ENCODE data around the gene P4HA2. TPM values are rescaled to one million over a fixed set of nuclear protein-coding genes. Genes with fewer than 3 reads are reported as not detected.

P4HA2 gene
- polyA plus RNA-seq, 1 donor (not counting 4 experiments of a cell fraction or from before 2014, with no cell fraction given): 93.6 TPM

DNA sequence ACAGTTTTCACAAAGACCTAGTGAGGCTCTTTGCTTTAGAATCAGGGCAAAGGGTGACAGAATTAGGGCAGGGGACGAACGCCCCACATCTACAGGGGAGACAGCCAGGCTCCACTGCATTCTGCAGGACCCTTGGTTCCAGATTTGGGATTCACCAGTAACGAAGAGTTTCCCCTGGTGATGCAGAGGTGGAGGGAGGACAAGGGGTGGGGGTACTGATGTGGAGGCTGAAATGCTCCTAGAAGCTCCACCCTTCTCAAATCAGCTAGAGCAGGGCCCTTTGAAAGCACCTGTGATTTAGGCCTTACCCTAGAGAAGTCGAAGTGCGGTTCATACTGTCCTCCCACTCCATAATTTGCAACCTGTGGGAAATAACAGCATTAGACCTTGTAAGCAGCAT lies 29.1 kb downstream of the P4HA2 start:
- Histone ChIP-seq H3K4me3 (ENCODE audit: control insufficient read depth in 2 of 3, extremely low read depth in 1 of 3, insufficient read depth in 2 of 3, low read depth in 1 of 3, low read length in 3 of 3) (no peak overlapping the region), H3K9me1 (ENCODE audit: control insufficient read depth, extremely low read depth, insufficient read depth, low read length) (no peaks in the 10 kb centered on the region), H3K27ac (ENCODE audit: control insufficient read depth, insufficient read depth, low read length) (no peak overlapping the region), H3K4me2 (ENCODE audit: control insufficient read depth, extremely low read depth, insufficient read depth, low read depth, low read length) (no peak overlapping the region), H3K9ac (ENCODE audit: control insufficient read depth, extremely low read depth, insufficient read depth, low read length) (no peak overlapping the region), H3K36me3 (ENCODE audit: control insufficient read depth in 2 of 2, extremely low read depth in 1 of 2, insufficient read depth in 2 of 2, low read length in 2 of 2) (peaks cover 32 to 48% of the 10 kb centered on the region in 2 experiments), H4K20me1 (ENCODE audit: control insufficient read depth, extremely low read depth, insufficient read depth, low read length) (no peaks in the 10 kb centered on the region), H2AFZ (ENCODE audit: control insufficient read depth, low read length) (no peak overlapping the region), H3K9me3 (ENCODE audit: control insufficient read depth, low read depth, low read length) (no peaks in the 10 kb centered on the region), H3K4me1 (ENCODE audit: control insufficient read depth, extremely low read depth, insufficient read depth, low read length) (no peaks in the 10 kb centered on the region), H3K27me3 (ENCODE audit: control insufficient read depth, extremely low read depth, insufficient read depth, low read length) (no peaks in the 10 kb centered on the region), H3K79me2 (ENCODE audit: control insufficient read depth, insufficient read depth, low read length) (no peaks in the 10 kb centered on the region)
- DNase-seq (ENCODE audit: low read depth, low spot score) (no peak), FAIRE-seq (no peak)
- no peak for TF ChIP-seq EZH2 (IDR thresholded peaks at IDR 0.05; ENCODE audit: low read length)
- TF ChIP-seq, protein P1, sequence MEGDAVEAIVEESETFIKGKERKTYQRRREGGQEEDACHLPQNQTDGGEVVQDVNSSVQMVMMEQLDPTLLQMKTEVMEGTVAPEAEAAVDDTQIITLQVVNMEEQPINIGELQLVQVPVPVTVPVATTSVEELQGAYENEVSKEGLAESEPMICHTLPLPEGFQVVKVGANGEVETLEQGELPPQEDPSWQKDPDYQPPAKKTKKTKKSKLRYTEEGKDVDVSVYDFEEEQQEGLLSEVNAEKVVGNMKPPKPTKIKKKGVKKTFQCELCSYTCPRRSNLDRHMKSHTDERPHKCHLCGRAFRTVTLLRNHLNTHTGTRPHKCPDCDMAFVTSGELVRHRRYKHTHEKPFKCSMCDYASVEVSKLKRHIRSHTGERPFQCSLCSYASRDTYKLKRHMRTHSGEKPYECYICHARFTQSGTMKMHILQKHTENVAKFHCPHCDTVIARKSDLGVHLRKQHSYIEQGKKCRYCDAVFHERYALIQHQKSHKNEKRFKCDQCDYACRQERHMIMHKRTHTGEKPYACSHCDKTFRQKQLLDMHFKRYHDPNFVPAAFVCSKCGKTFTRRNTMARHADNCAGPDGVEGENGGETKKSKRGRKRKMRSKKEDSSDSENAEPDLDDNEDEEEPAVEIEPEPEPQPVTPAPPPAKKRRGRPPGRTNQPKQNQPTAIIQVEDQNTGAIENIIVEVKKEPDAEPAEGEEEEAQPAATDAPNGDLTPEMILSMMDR (optimal IDR thresholded peaks at IDR 0.05 in 1 of 3, IDR thresholded peaks at IDR 0.05 in 1 of 3, conservative IDR thresholded peaks at IDR 0.05 in 1 of 3; ENCODE audit: extremely low read depth in 1 of 3, insufficient read depth in 2 of 3, low read length in 3 of 3): no peak
- dilution Hi-C loops (cut with MboI; ENCODE audit: extremely low pct_ligation_motif_present, low sequenced_read_pairs): no loop called here

DNA sequence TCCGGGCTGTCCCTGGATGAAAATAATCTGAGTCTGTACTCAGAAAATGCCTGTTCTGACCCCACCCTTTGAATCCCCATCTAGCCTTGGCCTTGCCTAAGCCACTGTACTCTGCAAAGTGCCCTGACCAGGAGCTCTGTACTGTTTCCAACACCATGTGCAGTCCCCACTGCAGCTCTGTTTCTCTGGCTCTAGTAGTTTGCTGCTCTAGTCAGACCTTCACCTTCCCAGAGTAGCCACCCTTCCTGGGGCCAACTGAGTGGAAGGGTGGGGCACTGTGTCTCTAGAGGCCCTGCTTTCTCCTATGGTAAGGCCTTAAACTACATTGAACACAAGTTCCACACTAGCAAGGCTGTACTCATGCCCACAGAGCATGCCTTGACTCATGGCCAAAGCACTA lies 31.9 kb downstream of the P4HA2 start:
- no peak overlapping the region for H3K4me2 ChIP-seq (ENCODE audit: control insufficient read depth, extremely low read depth, insufficient read depth, low read depth, low read length)
- H3K9me1 ChIP-seq (ENCODE audit: control insufficient read depth, extremely low read depth, insufficient read depth, low read length): no peaks in the 10 kb centered on the region
- FAIRE-seq (no peak), DNase-seq (ENCODE audit: low read depth, low spot score) (no peak)
- H3K4me3 ChIP-seq (ENCODE audit: control insufficient read depth in 2 of 3, extremely low read depth in 1 of 3, insufficient read depth in 2 of 3, low read depth in 1 of 3, low read length in 3 of 3): no peak overlapping the region
- no peaks in the 10 kb centered on the region for H3K79me2 ChIP-seq (ENCODE audit: control insufficient read depth, insufficient read depth, low read length)
- TF ChIP-seq, protein P1 (optimal IDR thresholded peaks at IDR 0.05 in 1 of 3, IDR thresholded peaks at IDR 0.05 in 1 of 3, conservative IDR thresholded peaks at IDR 0.05 in 1 of 3; ENCODE audit: extremely low read depth in 1 of 3, insufficient read depth in 2 of 3, low read length in 3 of 3): no peak
- no peak for TF ChIP-seq EZH2 (IDR thresholded peaks at IDR 0.05; ENCODE audit: low read length)
- no peaks in the 10 kb centered on the region for H3K27me3 ChIP-seq (ENCODE audit: control insufficient read depth, extremely low read depth, insufficient read depth, low read length)
- H3K27ac ChIP-seq (ENCODE audit: control insufficient read depth, insufficient read depth, low read length): no peak overlapping the region
- peaks cover 28 to 47% of the 10 kb centered on the region in 2 experiments for H3K36me3 ChIP-seq (ENCODE audit: control insufficient read depth in 2 of 2, extremely low read depth in 1 of 2, insufficient read depth in 2 of 2, low read length in 2 of 2)
- H3K9ac ChIP-seq (ENCODE audit: control insufficient read depth, extremely low read depth, insufficient read depth, low read length): no peak overlapping the region
- H2AFZ ChIP-seq (ENCODE audit: control insufficient read depth, low read length): no peak overlapping the region
- no peaks in the 10 kb centered on the region for H3K4me1 ChIP-seq (ENCODE audit: control insufficient read depth, extremely low read depth, insufficient read depth, low read length)
- no peaks in the 10 kb centered on the region for H4K20me1 ChIP-seq (ENCODE audit: control insufficient read depth, extremely low read depth, insufficient read depth, low read length)
- H3K9me3 ChIP-seq (ENCODE audit: control insufficient read depth, low read depth, low read length): no peaks in the 10 kb centered on the region
- dilution Hi-C loops (cut with MboI; ENCODE audit: extremely low pct_ligation_motif_present, low sequenced_read_pairs): no loop called here
